GM18909 (cell line): Measurements from ENCODE around the gene IL10RB.

Experiments used
- ATAC-seq: cut with Tn5 transposase; IDR thresholded peaks from one replicate; pipeline ENCODE4 v1.9.1; 2021; ENCODE audit warnings: mild to moderate bottlenecking; ENCODE audit not compliant: unreplicated experiment, poor library complexity

Gene IL10RB

GRCh38 chr21:33324291-33325221, 58.4 kb downstream of the IL10RB start, which contains the start of gene IFNAR1:
IFNAR1 (plus strand) TSS chr21:33324970; CDS start chr21:33325056, 86 bp downstream.
- peak; percentile 87 for ATAC-seq

DNA sequence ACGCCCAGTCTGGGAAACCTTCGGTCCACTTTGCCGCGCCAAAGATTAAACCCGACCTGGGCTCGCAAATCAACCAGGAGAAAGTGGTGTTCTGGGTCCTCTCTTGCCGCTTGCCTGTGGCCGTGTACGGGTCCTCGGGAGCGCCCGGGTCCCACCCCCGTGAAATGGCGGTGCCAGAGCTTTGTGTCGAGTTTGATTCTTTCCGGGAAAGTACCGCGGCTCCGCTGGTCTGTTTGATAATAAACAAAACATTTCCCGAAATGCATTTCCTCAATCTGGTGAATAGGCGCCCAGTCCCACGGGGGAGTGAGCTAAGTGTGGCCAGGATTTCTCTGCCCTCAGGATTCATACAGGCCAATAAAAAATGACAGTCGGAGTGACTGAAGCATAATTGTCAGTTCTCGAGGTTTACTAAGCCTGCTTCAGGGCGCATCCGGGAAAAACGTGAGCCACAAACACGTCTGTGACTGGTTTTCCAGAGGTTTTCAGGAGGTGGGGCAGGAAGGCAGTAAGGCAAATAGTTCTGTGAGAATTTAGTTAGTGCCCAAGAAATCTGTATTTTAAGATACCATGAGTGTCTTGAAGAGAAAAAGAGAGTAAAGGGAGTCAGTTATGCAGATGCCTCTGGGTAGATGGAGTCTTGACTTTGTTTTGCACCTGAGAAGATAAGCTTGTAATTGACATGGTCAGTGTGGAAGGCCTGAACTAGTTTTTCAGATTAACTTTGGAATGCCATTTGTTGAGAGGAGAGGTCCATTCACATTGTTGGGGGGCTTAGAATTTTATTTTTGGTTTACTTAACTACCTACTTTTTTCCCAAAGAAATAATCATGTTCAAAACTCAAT, 59.3 kb downstream of the IL10RB start:
- ATAC-seq, result peak; percentile 37

DNA sequence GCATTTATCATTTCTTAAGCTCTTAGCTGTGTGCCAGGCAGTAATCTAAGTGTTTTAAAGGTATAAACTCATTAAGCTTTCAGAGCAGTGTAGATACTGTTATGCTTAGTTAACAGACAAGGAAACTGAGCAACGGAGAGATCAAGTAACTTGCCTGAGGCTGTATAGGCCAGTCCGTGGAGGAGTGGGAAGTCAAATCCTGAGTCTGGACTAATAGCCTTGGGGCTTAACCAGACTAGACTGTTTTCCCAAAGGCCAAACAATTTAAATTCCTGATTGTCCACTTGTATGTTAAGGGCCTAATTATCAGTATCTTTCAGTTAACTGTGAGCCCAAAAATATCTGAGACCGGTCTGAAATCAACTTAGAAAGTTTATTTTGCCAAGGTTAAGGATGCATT, 61.2 kb downstream of the IL10RB start:
- no peak for ATAC-seq

- no peak for ATAC-seq
Measured at GRCh38 chr21:33327792-33328433, 61.7 kb downstream of the IL10RB start.

GRCh38 chr21:33330726-33331125, 64.6 kb downstream of the IL10RB start:
- ATAC-seq, result peak; percentile 16

- peak; percentile 78 for ATAC-seq
Measured at GRCh38 chr21:33332143-33332542, 66.0 kb downstream of the IL10RB start.

DNA sequence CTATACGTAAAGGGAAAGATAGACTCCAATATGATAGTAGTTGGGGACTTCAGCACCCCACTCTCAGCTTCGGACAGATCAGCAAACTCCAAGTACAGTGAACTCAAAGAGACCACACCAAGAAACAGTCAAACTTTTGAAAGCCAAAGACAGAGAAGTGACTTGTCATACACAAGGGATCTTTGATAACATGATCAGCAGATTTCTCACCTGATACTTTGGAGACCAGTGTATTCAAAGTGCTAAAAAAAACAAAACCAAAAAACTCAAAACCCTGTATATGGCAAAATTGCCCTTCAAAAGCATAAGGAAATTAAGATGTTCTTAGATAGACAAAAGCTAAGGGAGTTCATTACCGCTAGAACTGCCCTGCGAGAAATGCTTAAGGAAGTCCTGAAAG, 68.0 kb downstream of the IL10RB start:
- no peak for ATAC-seq

DNA sequence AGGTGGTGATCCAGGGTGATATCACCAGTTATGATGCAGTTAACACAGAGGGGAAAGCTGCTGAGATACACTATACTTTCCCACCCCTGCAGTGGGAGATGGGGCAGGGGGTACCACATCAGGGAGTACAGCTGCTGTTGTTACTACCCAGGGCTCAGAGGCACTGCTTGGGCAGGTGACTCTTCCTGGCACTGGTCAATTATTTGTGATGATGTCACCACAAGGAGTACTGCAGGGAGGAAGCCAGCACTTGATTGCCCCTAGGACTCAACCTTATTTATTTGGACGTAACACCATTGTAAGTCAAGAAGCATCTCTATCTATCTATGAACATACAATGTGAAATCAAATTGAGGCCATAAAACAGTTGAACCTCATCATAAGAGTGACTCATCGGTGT, 68.7 kb downstream of the IL10RB start:
- no peak for ATAC-seq

DNA sequence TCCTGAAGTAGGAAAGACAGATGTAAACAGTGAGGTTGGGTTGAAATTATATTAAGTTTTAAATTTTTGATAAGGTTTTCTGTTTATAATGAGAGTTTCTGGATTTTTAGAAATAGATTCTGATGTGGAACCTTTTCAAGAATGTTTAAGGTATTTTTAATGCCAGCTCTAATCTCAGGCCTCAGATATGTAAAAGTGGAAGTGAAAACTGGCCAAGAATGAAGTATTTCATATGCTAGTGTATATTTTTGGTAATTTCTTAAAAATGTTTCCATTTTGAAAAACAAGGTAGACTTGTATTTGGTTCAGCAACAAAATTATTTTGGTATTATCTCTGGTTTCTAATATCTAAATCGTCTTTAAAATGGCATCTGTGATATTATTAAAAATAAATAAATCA, 73.0 kb downstream of the IL10RB start:
- ATAC-seq, result no peak

DNA sequence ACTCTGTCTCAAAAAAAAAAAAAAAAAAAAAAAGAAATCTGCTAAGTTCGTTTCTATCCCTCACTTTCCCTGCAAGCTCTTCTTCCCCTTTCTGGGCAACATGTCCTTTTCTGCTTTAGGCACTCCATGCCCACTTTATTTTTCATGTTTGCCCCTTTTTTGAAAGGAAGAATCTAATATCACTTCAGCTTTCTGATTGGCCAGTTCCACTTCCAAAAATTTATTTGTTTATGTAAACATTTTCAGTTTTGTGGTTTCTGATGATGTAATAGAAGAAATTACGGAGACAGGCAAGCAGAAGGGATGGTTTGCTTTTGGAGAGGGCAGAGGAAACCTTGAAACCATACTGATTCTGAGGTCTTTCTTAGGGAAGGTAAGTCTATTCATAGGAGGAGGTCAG, 73.8 kb downstream of the IL10RB start:
- ATAC-seq, result no peak

GRCh38 chr21:33345751-33346238, 79.6 kb downstream of the IL10RB start:
- ATAC-seq, result no peak
